ENCODE results near the gene TBCCD1.
"Not testable (repeated sequence)": the region's sequence is repeated elsewhere in the genome, so short reads cannot be mapped to it uniquely, and the experiment has no call there.

Gene TBCCD1

DNA sequence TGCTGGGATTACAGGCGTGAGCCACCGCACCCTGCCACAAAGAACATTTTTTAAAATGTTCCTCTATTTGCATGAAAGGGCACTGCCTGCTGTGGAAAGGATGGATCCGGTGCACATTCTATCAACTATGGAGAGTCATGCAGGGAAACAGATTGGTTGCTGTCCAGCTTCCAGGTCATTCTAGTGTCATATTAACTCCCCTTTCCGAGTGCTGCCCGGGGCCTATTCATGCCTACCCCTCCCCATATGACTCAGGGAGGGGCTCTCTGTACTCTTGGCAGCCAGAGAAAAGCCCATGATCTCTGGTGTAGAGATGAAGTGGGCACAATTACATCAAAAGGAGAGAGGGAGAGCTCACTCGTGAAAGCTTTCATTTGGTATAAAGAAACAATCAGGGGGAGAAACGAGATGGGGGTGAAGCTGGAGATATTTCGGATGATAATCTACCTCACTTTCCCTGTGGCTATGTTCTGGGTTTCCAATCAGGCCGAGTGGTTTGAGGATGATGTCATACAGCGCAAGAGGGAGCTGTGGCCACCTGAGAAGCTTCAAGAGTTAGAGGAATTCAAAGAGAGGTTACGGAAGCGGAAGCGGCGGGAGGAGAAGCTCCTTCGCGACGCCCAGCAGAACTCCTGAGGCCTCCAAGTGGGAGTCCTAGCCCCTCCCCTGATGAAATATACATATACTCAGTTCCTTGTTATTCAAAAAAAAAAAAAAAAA is 29.6 kb upstream of the TBCCD1 start:
- DNase-seq, result no peak

DNA sequence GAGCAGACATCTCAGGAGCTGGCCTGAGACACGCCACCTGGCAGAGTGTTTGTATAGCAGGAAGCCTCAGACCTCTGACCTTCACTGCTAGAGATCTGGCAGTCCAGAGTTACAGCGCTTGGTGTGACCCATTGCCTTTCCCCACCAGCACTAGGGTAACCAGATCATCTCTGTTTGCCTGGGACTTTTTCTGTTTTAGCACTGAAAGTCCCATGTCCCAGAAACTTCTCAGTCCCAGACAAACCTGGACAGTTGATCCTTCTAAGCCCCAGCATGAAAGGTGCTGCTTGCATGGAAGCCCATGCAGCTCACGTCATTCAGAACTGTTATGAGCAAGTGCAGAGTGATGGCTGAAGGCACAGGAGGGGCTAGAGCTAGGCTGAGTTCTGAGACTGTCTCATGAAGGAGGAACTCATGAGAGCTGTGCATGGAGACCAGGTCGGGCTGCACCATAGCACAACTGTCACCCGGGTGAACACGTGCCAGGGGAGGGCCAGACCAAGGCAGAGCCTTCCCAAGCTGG is 27.5 kb upstream of the TBCCD1 start:
- DNase-seq, result no peak

DNA sequence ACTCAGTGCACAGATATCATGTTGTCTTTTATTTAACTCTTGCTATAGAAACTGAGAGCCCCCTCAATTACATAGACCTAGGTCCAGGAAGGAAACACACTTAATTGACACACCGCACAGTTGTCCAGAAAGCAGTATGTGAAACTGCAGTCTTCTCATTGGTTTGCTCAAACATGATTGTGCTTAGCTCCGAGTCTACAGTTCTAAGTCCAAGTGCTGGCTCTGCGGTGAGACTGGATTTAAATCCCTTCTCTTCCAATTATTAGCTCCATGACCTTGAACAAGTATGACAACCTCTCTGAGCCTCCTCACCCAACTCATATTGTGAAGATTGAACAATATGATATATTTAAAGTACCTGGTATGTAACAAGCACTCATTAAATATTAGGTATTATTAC is 26.7 kb upstream of the TBCCD1 start:
- DNase-seq, result no peak

DNA sequence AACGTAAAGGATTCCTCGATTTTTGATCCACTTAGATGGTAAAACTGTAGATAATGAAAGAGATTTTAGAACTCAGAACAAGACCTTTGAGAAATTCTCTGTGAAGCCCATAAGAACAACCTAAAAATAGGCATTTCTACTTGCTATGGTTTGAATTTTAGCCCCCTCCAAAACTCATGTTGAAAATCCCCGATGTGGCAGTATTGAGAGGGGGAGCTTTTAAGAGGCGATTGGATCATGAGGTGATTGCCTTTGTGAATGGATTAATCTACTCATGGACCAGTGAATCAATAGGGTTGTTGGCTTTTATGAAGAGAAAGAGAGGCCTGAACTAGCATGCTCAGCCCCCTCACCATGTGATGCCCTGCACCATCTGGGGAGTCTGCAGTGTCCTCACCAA is 25.5 kb upstream of the TBCCD1 start:
- DNase-seq, result no peak

DNA sequence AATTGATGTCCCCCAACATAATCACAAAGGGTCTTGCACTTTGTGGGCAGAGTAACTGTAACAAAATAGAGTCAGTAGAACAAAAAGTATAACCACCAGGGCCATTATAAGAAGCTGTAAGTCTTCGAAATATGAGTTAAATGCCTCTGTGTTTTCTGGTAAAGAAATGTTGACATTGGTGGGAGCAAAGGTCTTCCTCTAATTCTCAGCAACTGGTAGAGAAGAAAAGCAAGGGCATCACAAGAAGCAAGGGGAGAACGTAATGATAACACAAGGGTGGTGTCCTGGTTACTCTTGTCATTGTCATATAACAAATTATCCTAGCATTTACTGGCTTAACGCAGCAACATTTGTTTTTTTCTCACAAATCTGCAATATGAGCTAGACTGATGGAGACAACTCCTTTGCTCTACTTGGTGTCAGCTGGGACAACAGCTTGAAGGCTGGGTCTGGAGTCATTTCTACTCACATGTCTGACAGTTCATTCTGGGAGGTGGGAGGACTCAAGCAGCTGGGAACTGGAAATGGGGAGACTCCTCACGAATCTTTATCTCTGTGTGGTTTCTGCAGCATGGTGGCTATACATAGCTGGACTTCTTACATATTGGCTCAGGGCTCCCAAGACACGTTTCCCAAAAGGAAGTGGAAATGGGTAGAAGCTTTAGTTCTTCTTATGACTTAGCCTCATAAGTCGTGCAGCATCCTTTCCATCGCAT is 23.6 kb upstream of the TBCCD1 start:
- no peak for DNase-seq

DNA sequence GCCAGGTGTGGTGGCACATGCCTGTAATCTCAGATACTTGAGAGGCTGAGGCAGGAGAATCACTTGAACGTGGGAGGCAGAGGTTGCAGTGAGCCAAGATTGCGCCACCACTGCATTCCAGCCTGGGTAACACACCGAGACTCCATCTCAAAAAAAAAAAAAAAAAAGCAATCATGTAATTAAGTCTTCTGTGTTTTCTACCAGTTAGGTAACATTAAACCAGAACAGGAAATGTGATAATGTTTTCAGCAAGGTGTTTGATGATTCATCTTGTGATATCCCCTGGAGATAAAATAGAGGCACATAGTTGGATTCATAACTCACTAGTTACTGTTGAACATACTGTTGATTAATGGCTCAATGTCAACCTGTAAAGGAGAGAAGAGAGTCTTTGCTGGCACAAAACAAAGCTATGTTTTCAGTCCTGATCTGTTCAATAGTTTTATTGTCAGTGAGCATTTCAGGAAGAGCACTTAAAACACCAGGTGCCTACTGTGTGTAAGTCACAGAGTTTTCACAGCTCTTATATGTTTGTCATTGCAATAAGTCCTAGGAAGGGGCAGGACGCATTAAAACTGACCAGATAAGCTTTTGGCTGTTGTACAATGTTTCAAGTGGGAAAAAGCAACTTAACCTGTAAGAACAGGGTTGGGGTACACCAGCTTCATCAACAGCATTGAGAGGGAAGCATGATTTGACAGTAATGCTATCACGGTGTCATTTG is 22.9 kb upstream of the TBCCD1 start:
- no peak for DNase-seq

DNA sequence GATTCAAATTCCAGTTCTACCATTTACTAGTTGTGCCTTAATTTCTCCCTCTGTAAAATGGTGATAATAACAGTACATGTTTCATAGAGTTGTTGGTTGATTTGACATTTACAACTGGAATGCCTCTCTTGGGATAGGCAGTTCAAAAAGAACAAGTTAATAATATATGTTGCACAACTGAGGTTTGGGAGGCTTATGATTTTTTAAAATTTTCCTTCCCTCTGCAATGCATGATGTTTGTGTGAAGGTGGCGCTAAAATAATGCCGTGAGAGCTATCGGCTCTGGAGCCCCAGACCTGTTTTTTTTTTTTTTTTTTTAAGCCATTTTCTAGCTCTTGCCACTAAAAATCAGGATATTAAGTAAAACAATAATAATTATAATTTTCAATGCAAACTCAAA is 22.0 kb upstream of the TBCCD1 start:
- DNase-seq, result no peak

DNA sequence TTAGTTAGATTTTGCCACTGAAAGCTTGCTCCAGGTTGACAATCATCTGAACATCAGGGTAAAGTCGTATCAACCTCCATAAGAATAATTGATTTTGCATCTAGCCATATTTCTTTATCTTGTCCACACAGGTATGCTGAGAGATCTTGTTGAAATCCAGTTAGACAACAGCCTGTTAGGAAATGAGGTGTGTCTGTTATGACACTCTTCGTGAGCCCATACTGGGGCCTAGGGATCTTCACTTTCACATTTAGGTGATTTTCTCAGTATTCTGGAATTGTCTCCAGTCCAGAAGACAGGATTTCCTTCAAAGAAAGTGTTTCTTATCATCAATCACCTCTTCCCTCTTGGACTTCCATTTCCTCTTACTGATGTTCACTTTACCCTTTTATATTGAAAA is 21.5 kb upstream of the TBCCD1 start:
- DNase-seq, result no peak

DNA sequence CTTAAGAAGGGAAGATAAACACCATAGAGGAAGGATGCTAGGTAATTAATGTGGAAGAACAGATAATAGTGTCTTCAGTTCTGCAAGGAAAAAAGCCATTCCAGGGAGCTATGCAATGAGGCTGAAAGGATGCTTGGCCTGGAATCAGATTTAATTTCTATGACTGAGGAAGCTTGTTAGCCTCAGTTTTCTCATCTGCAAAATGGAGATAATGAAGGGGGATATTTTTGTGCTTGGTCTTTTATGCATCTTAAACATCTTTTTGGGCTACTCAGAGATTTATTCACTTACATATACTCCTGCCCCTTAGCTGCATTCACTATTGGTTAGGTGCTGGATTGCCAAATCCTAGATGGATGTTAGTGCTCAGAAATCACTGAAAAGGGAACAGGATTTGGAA is 20.0 kb upstream of the TBCCD1 start:
- no peak for DNase-seq

DNA sequence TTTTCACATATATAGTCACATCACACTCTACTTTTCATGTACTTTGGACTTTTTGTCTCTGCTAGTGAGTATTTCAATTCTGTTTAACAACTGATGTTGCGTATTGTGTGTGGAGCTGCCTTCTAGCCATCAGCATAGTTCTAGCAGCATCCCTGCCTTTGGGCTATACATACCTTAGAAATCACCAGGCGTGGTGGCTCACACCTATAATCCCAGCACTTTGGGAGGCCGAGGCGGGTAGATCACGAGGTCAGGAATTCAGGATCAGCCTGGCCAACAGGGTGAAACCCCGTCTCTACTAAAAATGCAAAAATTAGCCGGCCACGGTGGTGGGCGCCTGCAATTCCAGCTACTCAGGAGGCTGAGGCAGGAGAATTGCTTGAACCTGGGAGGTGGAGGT is 19.1 kb upstream of the TBCCD1 start:
- not testable (repeated sequence) for DNase-seq

DNA sequence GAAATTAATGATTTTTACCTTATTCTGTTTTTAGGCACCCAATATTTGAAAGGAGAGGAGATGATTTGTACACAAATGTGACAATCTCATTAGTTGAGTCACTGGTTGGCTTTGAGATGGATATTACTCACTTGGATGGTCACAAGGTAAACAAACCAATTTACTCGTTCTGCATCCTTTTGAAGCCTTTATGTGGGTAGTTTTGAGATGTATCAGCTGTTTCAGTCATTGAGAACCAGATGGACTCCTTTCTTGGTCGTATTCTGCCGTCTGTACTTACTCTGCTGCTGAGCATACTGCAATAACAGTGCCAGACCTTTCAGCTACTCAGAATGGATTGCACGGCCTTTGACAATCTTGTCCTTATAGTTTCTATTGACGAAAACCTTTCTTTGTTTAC is 16.7 kb upstream of the TBCCD1 start:
- DNase-seq, result no peak

DNA sequence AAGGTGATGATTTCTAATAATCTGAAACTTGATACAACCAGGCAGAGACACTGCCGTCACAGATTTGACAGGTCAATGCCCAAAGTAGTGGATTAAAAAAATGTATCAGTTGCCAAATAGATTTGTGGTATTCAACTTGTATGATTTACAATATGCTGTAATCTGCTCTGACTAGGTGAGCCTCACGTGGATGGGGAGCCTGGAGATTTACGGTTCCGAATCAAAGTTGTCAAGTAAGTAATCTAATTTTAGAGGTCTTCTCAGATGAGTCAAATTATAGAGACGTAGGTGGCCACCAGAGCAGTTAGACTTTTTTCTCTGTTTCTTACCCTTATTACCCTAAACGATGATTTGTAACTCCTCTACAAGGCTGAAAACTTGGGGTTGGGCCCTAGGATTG is 15.4 kb upstream of the TBCCD1 start:
- no peak for DNase-seq

DNA sequence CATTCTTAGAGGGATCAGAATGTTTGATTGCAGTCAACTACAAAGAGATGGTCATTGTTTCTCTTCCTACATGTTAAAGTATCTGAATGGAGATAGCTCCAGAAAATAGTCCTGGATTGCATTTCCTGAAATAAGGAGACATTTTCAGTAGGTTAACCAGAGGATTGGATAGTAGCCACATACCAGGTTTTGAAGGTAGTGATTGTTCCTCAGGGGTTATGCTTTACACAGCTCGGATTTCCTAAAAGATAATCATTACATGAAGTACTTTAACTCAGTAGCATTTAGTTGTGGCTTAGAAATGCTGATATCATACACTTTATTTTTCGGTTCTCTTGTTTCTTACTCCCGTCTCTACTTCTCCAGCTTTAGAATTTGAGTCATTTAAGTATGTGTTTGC is 13.6 kb upstream of the TBCCD1 start:
- DNase-seq, result no peak

DNA sequence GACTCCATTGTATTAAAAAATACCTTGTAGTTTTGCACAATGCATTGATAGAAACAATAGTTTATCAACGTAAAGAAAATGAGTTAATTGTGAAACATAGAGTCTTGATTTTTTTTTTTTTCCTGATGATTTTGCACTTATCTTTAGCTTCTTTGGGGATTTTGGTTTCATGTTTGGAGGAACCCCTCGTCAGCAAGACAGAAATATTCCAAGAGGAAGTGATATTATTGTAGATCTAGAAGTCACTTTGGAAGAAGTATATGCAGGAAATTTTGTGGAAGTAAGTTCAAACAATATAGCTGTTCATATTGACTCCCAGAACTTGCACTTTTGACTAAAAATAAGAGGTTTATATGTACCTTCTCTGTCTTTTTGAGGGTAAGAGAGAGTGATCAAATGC is 10.4 kb upstream of the TBCCD1 start:
- DNase-seq, result no peak

DNA sequence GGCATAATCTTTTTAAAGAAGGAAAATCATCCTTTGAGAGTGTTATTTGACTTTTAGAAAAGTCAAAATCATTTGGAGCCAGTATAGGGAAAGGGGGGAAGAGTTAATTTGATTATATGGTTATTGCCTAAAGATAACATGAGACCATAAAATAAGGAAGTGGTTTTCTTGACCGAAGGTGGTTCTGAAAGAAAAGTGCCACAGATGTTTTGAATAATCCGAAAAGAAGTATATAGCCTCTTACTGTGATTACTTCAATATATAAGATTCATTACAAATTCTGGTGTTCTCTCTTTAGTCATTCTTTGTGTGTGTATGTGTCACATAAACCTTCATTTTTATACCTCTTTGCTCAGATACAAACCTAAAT is 4.5 kb upstream of the TBCCD1 start:
- DNase-seq, result no peak

DNA sequence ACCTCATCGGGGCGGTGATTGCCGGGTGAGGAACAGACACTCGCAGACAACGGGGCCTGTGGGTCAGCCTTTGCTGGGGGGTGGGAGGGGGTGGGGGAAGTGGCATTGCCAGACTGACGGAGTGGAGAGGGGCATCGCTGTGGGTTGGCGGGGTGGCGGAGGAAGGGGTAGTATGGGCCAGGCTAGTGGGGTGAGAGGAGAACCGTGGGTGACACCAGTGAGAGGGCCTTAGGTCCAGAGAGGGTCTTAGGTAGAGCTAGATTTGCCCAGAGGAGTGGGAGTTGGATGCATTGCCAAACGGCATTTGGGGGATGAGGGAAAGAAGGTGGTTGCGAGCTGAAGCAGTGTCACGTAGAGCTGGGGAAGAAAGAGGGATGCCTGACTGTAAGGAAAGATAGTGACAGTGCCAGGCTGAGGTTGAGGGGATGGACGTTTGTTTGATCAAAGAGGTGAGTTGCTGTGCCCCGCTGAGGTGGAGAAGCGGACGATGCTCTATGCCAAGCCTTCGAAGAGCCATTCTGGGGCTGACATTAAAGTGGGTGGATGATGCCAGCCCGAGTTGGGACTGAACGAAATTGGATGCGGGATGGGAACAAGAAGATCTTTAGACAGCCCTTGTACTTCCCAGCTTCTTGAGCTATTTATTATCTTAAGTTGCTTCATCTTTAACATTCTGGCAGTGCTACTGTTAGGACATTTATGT is 4.0 kb upstream of the TBCCD1 start:
- DNase-seq, result no peak

DNA sequence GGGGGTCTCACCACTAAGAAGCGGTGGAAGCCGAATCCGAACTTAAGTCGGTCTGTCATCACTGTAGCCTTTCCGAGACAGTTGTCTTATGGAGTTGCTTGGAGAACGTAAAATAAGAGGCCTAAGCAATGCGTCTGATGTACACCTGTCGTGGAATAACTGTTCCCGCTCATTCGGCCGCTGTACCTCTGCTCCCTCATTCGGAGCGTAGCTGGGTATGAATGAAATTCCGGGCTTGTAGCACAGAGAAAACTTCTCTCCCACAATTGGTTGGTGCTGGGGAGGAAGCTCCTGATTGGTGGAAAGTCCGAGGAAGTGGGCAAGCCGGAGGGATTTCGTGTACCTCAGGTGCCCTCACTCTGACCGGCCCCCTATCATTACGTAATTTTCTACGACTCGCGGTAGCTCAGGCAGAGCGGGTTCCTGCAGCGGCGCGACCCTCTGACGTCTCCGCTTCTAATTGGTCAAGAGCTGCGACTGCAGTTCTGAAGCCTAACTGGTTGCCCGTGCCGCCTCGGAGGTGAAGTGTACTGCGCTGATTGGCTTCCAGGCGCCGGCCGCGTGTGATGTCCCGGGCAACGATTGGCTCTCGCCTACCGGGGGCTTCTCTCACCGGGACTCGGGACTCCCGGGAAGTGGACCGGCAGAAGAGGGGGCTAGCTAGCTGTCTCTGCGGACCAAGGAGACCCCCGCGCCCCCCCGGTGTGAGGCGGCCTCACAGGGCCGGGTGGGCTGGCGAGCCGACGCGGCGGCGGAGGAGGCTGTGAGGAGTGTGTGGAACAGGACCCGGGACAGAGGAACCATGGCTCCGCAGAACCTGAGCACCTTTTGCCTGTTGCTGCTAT is 3.2 kb upstream of the TBCCD1 start, which contains the start of gene DNAJB11:
TSS of gene DNAJB11 (plus strand) at position 625 of the 845 bp plus-strand sequence. CDS start at position 803, 178 bp downstream.
- DNase-seq, result peak; percentile 98

DNA sequence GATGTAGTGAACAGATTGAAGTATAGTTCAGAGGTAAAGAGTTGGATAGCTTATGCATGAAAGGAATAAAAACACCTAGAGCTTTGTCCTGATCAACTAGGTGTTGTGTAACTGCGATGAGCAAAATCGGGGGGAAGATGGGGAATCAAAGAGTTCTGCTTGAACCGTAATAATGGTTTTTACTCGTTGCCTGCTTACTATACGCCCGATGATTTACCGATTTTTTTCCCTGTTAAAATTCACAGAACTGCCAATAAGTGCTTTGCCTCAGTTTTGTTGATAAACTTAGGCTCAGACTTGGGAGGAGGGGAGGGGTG is 2.6 kb upstream of the TBCCD1 start:
- no peak for DNase-seq

DNA sequence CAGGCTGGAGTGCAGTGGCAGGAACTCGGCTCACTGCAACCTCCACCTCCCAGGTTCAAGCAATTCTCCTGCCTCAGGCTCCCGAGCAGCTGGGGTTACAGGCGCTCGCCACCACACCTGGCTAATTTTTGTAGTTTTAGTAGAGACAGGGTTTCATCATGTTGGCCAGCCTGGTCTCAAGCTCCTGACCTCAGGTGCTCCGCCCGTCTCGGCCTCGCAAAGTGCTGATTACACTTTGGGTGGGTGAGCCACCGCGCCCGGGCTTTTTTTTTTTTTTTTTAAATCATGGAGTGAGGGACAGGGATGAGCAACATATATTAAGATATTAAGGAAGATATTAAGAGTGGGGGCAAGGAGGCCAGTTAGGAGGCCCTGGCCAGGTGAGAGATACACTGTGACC is 2.2 kb upstream of the TBCCD1 start:
- not testable (repeated sequence) for DNase-seq

DNA sequence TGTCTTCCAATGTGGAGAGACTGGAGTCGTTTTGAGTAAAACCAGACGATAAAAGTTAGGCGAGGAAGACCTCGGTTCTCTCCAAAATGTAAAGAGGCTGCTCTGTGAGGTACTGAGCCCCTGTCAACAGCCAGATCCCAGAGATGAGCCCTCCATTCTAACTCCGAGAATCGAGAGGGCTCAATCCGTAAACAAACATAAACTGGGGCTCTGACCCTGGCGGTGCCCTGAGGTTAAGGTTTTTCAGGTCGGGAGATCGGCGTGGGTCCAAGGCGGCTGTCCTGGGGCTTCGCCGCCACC is 417 bp downstream of the TBCCD1 start:
- DNase-seq, result no peak

DNA sequence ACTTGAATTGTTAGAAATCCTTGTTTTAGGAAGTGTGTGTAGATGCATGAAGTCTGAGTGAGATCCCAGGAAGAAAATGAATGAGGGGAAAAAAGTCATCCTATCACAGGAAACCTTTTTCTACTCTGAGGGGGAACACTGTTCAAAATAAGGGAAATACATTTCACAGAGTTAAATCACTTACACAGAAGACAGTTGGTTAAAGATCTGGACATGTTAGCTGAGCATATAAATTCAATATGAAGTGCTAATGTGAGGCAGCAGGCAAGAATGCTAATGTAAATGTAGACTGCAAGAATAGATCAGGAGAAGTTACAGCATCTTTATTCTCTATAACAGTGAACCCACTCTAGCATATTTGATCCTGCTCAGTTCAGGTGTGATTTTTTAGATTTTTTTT is 2.6 kb downstream of the TBCCD1 start:
- DNase-seq, result no peak

DNA sequence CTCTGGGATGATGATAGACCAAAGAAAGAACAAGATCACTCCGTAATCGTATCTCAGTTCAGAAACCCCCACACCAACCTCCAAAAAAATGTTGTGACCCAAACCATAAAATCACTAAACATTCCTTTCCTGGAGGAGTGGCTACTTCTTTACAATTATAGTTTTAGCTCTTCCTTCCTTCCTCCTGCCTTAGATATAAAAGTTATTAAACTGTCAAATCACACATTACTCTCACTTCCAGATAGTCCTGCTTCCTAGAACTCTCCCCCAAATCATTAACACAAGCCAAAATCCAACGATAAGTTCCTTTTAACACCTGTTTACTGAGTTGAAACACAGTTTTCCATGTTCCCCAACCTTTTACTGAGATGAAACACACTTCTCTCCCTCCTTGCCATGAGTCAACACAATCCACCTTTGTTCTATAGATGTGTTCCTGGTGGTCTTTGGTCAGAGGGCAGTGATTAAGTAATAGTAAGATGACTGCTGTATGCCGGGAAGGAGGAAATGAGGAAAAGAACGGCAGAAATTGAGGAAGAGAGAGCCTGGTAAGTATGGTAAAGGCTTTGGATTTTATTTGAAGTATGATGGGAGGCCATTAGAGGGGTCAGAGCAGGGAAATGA is 14.6 kb downstream of the TBCCD1 start:
- DNase-seq, result no peak
